Daoy (cell line): ENCODE measurements around the gene NSMF. TPM values are rescaled to one million over a fixed set of nuclear protein-coding genes. Genes with fewer than 3 reads are reported as not detected.

Experiments used
- DNase-seq: peaks from one replicate; pipeline ENCODE4 v3.0.0-alpha.2; 2015; ENCODE audit warnings: low read depth
- total RNA-seq: library from RNA; depleted of rRNA; stranded (reverse); fragments of >200 nt; shearing (Covaris generic); gene quantifications from 2 replicates; pipeline ENCODE4 v1.2.3, GENCODE V29; 2014

NSMF gene
- total RNA-seq, 1 experiment from 2014 or later = 13.7 TPM

GRCh38 chr9:137415451-137415850, 43.7 kb downstream of the NSMF start:
- no peak for DNase-seq

- DNase-seq = peak; percentile 77
Observed at GRCh38 chr9:137412431-137412830, 46.7 kb downstream of the NSMF start.

- DNase-seq = peak; percentile 99
Observed at GRCh38 chr9:137411645-137412380, 47.3 kb downstream of the NSMF start.

GRCh38 chr9:137411260-137411644, 47.9 kb downstream of the NSMF start:
- DNase-seq = peak; percentile 77

GRCh38 chr9:137410891-137411249, 48.3 kb downstream of the NSMF start:
- no peak for DNase-seq

GRCh38 chr9:137410236-137410890, 48.8 kb downstream of the NSMF start:
- peak; percentile 34 for DNase-seq

- DNase-seq = no peak
Observed at GRCh38 chr9:137409515-137409914, 49.6 kb downstream of the NSMF start.

GRCh38 chr9:137408651-137409405, 50.3 kb downstream of the NSMF start:
- no peak for DNase-seq

GRCh38 chr9:137407590-137408300, 51.4 kb downstream of the NSMF start:
- DNase-seq = no peak

- peak; percentile 85 for DNase-seq
Observed at GRCh38 chr9:137406876-137407589, 52.1 kb downstream of the NSMF start.

- no peak for DNase-seq
Observed at GRCh38 chr9:137406085-137406760, 52.9 kb downstream of the NSMF start.

GRCh38 chr9:137405677-137406081, 53.5 kb downstream of the NSMF start:
- no peak for DNase-seq

GRCh38 chr9:137404961-137405567, 54.1 kb downstream of the NSMF start:
- DNase-seq = no peak

GRCh38 chr9:137403269-137403668, 55.9 kb downstream of the NSMF start:
- no peak for DNase-seq

GRCh38 chr9:137402746-137403145, 56.4 kb downstream of the NSMF start:
- no peak for DNase-seq

- DNase-seq = no peak
Observed at GRCh38 chr9:137398561-137399468, 60.3 kb downstream of the NSMF start.

GRCh38 chr9:137397675-137398423, 61.3 kb downstream of the NSMF start:
- DNase-seq = no peak
